Measurements from ENCODE around the gene TMEM132D.

The TMEM132D gene

DNA sequence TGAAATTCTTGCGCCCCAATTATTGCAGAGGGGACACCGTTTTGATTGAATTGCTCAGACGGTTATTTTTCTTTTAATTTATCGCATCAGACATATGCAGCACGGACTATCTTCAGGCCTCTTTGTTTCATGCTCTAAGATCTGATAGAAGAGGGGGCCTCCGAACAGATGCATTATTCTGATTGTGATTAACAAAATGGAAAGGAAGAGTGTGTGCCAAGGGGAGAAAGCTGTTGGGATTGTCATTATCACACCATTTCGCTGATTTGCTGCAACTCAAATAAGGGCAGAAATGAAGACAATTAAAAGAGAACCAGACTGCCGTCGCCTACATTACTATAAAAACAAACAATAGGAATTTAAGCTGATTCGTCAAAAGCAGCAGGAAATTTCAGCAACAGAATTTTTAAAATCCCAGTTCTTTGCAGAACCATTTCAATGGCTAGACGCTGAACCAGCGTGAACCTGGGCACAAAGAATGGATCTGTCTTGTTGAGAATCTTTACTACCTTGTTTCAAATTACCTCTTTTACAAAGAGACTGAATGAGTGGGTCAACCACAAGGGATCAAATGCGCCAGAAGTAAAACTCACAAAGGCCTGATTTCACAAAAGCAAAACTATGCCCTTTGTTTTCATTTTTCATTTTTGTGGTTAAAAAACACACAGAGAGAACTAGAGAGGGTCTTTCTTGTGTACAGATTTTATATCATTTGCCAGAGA lies 30.6 kb downstream of the TMEM132D start:
- DNase-seq (ENCODE audit: low read depth in 2 of 2), result no peak

DNA sequence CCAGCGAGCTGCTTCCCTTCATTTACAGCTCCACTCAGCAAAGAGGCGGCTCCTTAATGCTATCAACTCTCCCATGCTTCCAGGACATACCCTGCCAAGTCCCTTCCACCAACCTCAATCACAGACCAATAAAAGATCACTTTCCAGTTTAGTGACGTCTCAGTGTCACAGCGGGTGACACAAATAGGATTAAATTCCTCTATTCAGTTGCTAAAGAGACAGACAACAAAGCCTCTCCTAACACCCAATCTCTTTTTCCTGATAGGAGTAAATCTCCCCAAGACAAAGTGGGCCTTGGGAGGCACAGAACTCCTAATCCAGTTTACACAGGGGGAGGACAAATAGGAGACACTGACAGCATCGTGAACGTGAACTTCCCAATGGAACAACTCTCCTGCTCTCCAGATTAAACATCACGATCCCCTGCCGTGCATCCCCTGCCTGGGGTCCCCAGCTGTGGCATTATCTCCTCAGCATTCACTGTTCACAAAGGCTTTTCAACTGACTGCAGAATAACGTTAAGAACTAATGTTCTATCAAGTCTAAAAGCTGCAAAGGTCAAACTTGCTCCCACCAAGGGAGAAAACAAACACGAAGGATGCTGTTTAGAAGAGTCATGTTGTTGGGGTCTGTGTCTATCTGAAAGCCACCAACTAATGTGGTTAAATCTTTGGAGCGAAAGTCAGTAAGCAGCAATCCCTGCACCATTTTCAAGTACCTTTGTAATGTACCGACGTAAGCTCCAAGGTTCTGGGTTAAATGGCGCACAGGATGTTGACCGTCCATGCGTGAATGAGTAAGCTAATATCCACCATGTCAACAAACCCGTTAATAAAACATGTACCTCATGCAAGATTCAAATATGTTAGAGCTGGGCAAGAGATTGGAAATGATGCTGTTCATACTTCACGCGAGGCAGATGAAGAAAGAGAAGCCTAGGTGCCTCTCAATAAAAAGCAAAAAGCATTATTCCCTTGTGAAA lies 31.5 kb downstream of the TMEM132D start:
- no peak for DNase-seq (ENCODE audit: low read depth in 2 of 2)

DNA sequence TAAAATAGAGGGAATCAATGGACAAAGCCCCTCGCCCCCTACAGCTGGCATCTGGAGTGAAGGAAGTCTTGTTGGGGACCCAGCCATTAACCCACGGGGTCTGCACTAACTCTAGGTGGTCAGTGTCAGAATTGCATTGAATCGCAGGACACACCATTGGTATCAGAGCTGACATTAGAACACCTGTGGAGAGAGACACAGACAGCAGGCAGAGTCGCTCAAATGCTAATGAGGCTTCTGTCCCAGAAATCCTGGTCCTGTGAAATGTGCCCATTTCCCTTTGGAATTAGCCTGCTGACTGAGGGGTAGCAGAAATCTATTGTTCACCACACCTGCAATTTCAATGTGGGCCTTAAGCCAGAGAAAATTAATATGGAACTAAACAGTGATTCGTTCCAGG lies 33.0 kb downstream of the TMEM132D start:
- no peak for DNase-seq (ENCODE audit: low read depth in 2 of 2)

DNA sequence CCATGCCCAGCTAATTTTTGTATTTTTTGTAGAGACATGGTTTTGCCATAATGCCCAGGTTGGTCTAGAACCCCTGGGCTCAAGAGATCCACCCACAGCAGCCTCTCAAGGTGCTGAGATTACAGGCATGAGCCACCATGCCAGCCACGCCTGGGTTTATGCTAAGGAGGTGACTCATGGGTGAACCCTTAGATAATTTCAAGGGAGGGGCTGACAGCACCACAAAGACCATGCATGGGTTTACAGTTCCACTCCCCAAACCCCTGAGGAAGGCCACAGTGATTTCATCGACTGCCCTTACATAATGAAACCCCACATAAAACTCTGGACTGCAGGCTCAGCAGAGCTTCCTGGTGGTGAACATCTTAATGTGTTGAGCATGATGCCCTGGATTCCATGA lies 33.7 kb downstream of the TMEM132D start:
- no peak for DNase-seq (ENCODE audit: low read depth in 2 of 2)

DNA sequence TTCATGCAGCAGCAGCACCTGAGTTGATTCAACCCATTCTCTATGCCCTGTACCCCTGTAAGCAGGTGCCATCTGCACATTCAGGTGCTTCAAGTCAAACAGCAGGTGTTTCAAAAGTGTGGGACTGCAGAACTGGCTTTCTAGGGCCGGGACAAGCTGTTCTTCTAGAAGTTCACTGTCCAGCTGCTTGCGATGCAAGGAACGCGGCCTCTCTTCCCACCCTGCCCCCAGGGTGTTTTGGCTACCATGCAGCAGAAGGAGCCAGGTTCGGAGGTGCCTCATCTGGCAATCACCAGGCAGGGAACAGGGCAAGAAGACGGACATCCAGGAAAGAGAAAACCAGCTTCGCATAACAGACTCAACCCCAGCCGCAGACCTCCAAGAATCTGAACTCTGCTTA lies 35.2 kb downstream of the TMEM132D start:
- no peak for DNase-seq (ENCODE audit: low read depth in 2 of 2)

DNA sequence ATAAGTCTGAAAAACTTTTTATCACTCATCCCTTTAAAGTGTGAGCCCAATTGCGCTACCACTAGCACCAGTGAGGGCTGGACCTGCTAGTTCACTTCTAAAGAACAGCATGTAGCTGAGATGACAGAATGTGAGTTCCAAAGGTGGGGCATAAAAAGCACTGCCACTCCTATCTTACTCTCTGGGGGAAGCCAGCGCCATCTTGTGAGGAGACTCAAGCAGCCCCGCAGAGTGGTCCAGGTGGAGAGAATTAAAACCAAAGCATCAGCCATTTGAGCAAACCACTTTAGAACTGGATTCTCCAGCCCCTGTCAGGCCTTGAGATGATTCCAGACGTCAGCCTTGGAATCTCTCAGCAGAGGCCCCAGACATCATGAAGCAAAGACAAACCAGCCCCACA lies 39.9 kb downstream of the TMEM132D start:
- DNase-seq (ENCODE audit: low read depth in 2 of 2), result no peak

DNA sequence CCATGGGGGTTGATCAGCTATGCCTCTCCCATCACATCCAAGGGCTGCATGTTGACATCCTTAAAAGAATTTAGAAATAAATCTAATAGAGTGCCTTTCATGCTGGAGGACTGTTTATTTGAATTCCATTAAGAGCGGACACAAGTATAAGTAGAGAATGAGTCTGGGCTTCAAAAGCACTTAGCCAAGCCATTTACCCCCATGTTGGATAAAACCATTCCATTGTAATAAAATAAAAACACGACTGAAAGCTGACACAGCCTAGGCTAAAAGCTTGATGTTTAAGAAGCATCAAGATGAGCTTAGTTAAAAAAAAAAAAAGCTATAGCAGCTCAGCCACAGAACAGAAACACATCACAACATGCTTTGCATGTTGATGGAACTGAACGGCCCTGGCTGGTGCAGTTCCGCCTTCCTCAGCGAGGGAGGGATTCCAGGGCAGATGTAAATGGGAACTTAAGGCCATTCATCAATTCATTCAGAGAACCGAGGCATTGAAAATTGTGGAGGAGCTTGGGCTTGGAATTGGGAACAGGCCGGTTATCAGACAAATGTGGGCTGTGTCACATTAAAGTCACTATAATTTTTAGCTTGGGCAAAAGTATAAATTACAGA lies 41.2 kb downstream of the TMEM132D start:
- DNase-seq (ENCODE audit: low read depth in 2 of 2), result no peak

DNA sequence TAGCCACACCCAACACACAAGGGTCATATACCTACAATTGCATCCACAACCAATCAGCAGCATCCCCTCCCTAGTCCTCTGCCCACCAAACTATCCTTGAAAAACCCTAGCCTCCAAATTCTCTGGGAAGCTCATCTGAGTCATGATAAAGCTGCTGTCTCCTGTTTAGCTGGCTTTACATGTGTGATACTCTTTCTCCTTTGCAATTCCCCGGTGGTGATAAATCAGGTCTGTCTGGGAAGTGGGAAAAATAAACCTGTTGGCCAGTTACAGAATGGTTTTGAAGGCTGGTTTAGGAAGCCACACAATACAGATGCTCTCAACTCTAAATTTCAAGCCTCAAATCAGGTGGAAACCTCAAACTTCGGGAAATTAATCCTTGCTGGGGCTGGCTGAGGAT lies 41.9 kb downstream of the TMEM132D start:
- DNase-seq (ENCODE audit: low read depth in 2 of 2), result no peak

DNA sequence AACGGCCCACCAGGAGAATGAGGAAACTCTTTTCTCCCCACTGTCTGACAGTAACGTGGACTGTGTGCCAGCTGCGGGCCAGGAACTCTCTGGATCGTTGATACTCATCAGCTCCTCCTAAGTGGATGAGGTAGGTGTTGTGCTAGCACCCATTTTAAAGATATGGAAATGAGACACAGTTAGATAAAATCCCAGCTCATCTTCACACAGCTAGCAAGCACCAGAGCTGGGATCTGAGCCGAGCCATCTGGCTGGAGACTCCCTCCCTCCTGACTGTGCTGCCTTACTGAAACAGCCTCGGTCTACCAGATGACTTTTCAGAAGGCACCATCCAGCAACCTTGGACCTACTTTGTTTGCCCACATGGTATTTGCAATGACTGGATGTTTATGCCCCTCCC lies 49.2 kb downstream of the TMEM132D start:
- no peak for DNase-seq (ENCODE audit: low read depth in 2 of 2)

DNA sequence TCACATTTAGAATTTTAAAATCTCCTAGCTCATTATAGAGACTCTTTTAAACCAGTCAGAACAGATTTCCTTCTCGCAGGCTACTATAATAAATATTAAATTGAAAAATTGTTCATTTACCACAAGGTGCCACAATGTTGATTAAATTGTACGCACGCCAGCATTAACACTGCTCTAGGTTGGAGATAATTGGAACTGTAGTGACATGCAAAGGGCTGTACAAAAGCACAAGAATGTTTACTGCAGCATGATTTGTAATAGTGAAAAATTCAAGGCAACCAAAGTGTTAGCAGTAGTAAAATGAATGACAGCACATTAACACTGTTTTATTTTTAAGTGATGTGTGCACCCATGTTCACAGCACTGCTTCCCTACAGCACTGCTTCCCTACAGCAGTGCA lies 52.5 kb downstream of the TMEM132D start:
- DNase-seq (ENCODE audit: low read depth in 2 of 2), result no peak

DNA sequence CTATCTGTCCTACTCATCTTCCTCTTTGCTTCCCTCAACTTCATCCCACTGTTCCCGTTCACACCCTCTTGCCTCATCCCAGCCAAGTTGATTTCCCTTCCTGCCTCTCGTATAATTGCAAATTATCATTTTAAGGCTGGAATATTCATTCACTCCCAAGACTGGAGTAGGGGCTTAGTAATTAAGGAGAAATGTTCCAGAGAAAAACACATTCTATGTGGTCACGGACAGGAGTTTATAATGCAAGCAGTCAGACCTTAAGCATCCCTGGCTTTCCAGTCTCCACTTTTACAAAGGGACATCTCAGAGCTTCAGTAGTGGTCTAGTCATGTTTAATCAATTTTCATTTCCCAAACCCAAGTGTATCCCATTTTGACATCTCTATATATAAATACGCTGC lies 54.9 kb downstream of the TMEM132D start:
- no peak for DNase-seq (ENCODE audit: low read depth in 2 of 2)

DNA sequence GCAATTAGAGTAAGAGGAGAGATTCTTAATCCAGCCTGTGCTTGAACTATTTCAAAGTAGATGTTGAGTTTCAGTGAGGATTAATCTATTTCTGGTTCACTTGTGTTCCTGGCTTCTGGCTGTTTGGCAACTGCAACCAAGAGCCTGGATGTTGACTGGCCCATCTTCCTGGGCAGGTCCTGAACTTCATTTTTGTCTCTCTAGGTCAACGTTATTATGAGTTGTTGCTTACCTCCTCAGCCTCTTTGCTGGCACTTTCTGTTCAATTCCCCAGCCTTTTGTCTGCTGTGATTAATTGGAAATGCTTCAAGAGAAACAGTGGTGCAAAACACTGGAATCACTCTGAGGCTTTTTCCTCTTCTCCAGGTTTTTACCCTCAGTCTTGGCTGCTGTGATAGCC lies 56.8 kb downstream of the TMEM132D start:
- no peak for DNase-seq (ENCODE audit: low read depth in 2 of 2)

DNA sequence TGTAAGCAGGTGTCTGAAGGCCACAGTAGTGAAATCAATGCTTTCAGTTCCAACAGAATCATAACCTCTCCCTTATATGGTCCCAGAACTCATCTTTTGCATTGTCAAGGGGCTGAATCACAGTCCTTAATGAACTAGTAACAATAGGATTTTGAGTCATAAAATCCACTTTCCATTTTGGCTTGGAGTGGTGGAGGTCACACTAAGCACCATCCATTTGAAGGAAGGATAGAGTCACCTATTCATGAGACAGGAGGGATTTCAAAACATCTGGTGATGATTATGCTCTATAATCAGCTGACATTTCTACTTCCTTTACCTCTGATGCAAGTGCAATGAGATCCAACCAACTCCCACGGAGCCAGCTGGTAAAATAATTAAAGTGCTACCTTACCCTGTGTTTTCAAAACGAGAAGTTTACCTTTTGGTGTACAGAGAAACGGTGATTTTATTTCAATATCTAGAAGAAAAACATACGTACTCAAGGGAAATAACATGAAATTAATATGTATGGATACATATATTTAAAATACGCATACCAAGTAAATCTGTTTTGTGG lies 59.1 kb downstream of the TMEM132D start:
- DNase-seq (ENCODE audit: low read depth in 2 of 2), result no peak

DNA sequence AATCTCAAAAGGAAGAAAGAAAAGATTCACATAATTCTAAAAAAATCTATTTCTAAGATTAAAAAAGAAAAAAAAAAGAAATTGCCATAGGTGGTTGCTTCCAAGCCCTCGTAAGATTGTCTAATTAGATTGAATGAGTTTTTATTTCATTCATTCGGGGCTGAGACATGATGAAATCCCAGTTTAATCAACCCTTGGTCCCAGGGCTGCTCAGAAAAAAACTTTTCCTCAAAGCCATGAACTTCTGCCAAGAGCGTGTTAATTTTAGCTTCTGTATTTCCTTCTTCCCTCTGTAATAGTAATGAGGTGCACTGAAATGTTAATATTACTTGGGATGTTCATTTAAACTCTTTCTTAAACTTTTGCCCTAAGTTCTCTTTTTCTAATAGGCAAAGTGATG lies 62.6 kb downstream of the TMEM132D start:
- DNase-seq (ENCODE audit: low read depth in 2 of 2), result no peak

DNA sequence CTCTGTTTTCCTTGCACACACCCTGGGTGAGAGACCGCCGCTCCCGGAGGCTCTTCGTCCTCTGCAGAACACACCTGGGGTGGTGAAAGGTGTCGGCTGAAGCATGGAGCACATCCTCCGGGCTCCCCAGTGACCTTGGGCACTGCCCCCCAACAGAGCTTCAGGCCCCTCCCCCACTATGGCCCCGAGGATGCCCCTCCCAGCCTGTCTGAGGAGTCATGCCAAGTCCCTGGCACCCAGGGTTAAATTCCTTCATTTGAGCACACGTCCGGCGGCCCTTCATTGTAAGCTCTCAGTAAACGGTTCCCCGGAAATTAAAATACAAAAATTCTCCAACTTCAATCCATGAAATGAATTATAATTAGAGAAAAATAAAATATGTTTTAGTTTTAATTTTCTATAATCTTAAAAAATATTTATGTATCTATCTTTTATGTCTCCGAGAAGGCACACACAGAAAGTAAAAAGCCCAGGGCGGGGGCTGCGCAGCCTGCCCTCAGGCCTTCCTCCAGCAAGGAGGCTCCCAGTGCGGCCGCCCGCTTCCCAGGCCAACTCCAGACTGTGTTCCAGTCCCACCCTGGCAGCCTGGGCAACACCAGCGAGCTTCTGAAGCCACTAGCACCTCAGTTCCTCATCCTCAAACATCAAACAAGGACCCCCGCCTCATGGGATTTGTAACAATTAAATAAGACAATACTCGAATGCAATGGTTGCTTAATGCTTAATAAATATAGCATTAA lies 63.5 kb downstream of the TMEM132D start:
- DNase-seq (ENCODE audit: low read depth in 2 of 2), result no peak

DNA sequence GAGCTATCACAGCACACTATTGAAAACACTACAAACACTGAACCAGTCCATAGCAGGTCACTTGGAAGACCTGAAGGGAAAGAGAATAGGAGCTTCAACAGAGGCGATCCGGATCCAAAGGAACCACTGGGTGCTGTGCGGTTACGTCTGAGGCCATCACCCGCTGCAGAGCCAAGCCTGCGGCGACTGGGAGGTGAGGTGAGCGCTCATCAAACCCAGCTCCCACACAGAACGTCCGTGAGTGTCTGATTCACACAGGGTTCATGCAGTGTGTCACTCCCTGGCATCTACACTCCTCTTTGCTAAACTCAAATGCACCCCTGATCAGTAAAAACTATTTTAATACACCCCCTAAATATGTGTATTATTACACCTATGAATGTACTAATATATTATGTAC lies 64.1 kb downstream of the TMEM132D start:
- DNase-seq (ENCODE audit: low read depth in 2 of 2), result no peak

DNA sequence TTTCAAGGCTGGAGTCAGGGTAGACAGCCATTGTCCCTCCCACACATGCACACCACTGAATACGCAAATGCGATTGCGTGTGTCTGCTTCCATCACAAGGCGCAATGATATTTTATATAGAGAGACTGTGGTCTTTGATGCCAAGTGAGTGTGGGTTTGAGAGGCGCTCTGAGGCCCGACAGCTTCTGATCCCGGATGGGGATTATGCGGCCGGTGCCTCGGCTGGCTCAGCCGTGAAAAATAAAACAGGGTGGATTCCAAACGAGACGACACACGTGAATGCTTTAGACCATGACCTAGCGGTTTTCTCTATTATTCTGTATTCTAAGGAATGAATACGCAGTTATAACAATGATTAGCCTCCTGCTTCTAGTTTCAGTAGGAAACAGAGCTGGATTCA lies 72.5 kb downstream of the TMEM132D start:
- no peak for DNase-seq (ENCODE audit: low read depth in 2 of 2)

DNA sequence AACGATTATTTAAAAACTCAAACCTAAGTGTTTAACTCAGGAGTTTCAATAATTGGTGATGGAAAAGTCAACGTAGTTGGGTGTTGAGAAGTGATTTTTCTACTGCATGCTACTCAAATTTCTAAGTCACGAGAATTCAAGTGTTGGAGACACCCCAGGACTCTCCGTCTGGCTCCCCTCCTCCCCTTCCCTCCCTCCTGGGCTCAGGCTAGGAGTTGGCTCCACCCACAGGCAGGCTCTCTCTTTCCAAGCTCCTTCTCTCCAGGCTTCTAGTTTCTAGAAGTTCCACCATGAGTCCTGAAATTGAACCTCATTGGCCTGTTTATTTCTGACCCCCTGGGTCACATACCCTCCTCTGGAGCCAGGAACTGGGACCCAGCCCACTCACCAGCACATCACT lies 73.0 kb downstream of the TMEM132D start:
- DNase-seq (ENCODE audit: low read depth in 2 of 2), result no peak

DNA sequence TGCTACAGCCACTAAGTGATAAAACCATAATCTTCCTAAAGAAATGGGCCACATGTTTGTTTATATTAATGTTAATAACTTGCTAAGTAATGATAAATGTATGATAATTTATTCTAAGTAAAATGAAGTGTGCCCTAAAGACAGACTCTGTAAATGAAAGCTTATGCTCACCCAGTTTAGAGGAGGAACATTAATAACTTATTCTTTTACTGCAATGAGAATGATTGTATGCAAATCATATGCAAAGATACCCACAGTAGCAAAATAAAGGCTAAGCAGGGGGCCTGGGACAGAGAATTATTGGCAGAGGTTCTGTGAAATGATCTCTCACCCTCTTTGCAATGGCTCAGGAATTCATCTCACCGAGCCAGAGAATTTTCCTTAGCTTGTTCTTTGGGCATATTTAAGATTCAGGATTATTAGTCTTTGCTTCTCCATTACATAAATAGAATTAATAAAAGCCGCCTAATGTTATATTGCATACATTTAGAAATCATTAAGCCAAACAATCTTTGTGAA lies 75.9 kb downstream of the TMEM132D start:
- no peak for DNase-seq (ENCODE audit: low read depth in 2 of 2)

DNA sequence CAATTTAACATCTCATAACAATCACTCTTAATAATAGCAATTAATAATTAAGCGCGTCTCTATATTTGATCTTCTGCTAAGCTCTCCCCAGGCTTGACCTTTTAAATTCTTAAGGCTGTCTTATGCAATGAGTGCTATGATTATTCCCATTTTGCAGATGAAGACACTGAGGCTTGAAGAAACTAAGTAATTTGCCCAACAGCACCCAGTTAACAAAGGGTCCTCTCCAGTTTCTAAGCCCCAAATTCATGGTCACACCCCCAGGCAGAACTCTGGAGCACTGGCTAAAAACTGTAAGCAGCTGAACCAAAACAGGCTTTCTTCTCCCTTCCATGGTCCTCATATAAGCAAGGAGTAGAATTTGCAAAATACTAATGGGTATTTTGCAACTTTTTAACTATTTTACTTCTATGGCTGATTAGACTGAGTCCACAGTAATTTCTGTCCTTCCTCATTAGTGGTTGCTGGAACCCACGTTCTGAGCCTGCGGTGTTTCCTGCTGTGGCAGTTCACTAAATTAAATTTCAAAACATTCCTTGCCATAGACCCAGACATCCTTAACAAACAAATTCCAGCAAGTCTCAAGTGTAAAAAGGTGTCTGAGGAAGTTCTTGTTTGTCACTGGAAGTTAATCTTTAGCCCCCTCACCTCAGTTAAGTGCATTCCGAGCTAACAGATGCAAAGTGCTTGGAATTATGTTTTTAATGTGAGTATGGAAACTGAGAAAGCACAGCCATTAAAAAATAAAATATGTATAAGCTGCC lies 76.5 kb downstream of the TMEM132D start:
- DNase-seq (ENCODE audit: low read depth in 2 of 2), result no peak

DNA sequence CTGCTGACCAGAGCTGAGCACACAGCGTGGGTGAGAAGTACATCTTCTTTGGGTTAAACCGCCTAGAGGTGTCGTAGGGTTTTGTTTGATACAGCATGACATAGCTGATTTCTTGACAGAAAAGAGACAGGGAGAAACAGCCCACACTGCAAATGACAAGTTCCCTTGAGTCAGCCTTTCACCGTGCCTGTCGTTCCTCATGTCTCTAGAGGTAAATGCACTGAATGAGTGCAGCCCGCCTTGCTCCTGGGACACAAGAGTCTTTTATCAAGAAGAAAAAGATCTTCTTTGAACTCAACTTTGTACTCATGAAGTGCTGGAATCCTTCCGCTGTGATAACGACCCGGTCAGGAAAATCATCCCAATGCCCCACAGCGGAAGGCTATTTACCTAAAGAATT lies 77.6 kb downstream of the TMEM132D start:
- DNase-seq (ENCODE audit: low read depth in 2 of 2), result no peak

All from activated CD4-positive, alpha-beta T cell treated with anti-CD3 and anti-CD28 coated beads for 24 hours (primary cell).